Coronary artery (tissue), 2 donors: ENCODE measurements around the gene KRT5.

Experiments
- DNase-seq: peaks from one replicate; pipeline ENCODE4 v3.0.0-alpha.2; 2017; ENCODE audit warnings: low spot score
- H3K27ac ChIP-seq, 2 donors: fragments of 200-600 bp; sonication (generic); one replicate each; pipeline ENCODE4 v1.5.1; 2016 to 2019
- H3K4me3 ChIP-seq: fragments of 200-600 bp; sonication (generic); 2 replicates; pipeline ENCODE4 v1.5.1; 2016; ENCODE audit warnings: mild to moderate bottlenecking, moderate library complexity
- TF ChIP-seq, protein P1 (sequence below): fragments of 200-600 bp; sonication (generic); IDR thresholded peaks from one replicate; pipeline ENCODE4 v1.5.1; 2019; ENCODE audit warnings: antibody characterized with exemption

KRT5 gene

GRCh38 chr12:52543985-52544883, 24.0 kb upstream of the KRT5 start:
- peak overlapping the region in 1 of 2 donors; percentile 30 for H3K27ac ChIP-seq
- H3K4me3 ChIP-seq = peak overlapping the region; percentile 40
- TF ChIP-seq, protein P1, sequence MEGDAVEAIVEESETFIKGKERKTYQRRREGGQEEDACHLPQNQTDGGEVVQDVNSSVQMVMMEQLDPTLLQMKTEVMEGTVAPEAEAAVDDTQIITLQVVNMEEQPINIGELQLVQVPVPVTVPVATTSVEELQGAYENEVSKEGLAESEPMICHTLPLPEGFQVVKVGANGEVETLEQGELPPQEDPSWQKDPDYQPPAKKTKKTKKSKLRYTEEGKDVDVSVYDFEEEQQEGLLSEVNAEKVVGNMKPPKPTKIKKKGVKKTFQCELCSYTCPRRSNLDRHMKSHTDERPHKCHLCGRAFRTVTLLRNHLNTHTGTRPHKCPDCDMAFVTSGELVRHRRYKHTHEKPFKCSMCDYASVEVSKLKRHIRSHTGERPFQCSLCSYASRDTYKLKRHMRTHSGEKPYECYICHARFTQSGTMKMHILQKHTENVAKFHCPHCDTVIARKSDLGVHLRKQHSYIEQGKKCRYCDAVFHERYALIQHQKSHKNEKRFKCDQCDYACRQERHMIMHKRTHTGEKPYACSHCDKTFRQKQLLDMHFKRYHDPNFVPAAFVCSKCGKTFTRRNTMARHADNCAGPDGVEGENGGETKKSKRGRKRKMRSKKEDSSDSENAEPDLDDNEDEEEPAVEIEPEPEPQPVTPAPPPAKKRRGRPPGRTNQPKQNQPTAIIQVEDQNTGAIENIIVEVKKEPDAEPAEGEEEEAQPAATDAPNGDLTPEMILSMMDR = no peak
- peak; percentile 78 for DNase-seq

DNA sequence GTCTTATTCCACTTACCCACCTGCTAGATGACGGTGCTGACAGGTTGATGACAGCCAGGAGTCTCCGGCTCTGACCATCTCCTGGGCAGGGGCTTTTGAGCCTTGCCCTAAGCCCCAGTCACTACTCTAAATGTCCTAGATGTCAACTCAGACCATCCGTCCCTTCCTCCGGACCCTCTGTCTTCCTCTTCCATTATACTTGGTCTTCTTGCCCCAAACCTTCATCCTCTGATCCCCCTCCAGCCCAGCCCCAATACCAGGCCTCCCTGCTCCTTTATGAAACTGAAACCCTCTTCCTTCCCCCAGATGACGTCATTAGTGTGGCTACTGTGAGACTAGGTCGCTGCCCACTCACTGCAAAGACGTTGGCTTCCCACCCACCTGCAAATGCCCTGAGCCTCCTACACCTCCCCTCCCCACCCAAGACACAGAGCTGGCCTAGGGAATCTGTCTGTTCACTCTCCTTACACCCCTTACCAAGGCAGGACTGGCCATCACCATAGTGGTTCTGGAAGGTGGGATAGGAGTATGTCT, 22.7 kb upstream of the KRT5 start:
- DNase-seq = no peak
- Histone ChIP-seq H3K4me3 (no peak overlapping the region), H3K27ac (no peak overlapping the region)
- TF ChIP-seq, protein P1 = no peak

DNA sequence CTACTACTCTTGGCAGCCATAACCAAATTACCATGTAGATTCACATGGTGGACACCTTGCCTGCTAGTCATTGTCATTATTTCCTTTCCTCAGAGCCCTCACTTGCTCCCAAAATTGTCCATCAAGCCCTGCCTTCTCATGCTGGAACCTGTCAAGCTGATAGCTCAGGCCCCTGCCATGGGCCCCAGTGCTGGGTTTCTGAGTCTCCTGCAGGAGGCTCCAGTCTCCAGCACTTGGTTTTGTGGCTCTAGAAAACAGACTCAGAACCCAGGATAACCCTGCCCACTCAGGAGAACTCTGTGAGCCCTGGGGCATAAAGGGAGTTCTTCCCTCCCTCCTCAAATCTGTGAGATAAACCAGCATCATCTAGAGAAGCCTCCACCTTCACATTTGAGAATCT, 22.0 kb upstream of the KRT5 start:
- TF ChIP-seq, protein P1 = no peak
- Histone ChIP-seq H3K4me3 (no peak overlapping the region), H3K27ac (no peak overlapping the region)
- no peak for DNase-seq

DNA sequence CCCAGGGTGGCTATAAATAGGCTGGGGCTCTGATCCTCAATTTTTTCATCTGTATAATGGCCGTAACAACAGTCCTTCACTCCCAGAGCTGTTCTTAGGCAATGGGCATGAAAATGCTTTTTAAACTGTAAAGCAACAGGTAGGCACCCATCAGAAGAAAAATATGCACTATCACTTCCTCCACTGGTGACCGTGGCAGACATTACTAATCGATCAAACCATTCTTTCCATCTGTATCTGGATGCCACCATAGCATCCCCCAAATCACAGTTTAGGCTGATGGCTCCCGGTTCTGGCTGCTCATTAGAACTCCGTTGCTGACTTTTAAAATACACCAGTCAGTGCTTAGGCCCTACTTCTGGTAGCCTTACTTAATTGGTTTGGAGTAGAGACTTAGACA, 21.5 kb upstream of the KRT5 start:
- DNase-seq = no peak
- TF ChIP-seq, protein P1 = no peak

GRCh38 chr12:52540531-52540930, 20.3 kb upstream of the KRT5 start:
- DNase-seq = no peak
- Histone ChIP-seq H3K27ac (no peak overlapping the region), H3K4me3 (no peak overlapping the region)
- TF ChIP-seq, protein P1 = no peak

More for the DNA sequence above, 21.5 kb upstream of the KRT5 start:
- Histone ChIP-seq H3K27ac (no peak overlapping the region), H3K4me3 (no peak overlapping the region)

GRCh38 chr12:52539821-52540173, 19.6 kb upstream of the KRT5 start:
- no peak for DNase-seq
- H3K27ac ChIP-seq = no peak overlapping the region

More at GRCh38 chr12:52539821-52540173, 19.6 kb upstream of the KRT5 start:
- H3K4me3 ChIP-seq = no peak overlapping the region
- TF ChIP-seq, protein P1 = no peak
